ENCODE data around the gene KIFC3.
"Not testable (repeated sequence)": the region's sequence is repeated elsewhere in the genome, so short reads cannot be mapped to it uniquely, and the experiment has no call there.

Gene KIFC3

GRCh38 chr16:57746316-57746715 is 56.0 kb downstream of the KIFC3 start:
- not testable (repeated sequence) for H3K9me3 ChIP-seq (ENCODE audit: control insufficient read depth in 1 of 2, low read length in 2 of 2); H3K4me3 ChIP-seq (ENCODE audit: low read depth in 1 of 2, low read length in 2 of 2); H3K4me1 ChIP-seq (ENCODE audit: control insufficient read depth in 1 of 2, insufficient read depth in 2 of 2, low read length in 2 of 2); H3K27me3 ChIP-seq (ENCODE audit: low read depth, low read length); H3K27ac ChIP-seq (ENCODE audit: low read length)
- H3K36me3 ChIP-seq (ENCODE audit: control insufficient read depth in 1 of 2, insufficient read depth in 2 of 2, low read length in 2 of 2), result peaks cover 16 to 52% of the 10 kb centered on the region in 2 donors

DNA sequence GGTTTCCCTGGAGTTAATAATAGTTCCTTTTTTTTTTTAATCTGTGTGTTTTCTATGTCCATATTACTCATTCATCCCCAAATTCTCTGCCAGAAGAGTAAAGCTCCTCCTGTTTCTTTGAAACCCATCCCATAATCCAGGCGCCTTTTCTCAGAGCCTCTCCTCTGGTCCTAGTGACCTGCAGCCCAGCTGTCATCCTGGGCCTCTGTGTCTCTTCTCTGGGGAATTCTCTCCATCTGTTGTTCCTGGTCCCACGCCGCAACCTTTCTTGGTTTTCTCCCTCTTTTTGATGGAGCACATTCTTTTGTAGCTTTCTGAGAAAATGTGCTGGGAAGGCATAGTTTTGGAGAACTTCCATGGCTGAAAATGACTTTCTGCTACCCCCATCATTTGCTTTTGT is 56.5 kb downstream of the KIFC3 start:
- no peaks in the 10 kb centered on the region for H3K27me3 ChIP-seq (ENCODE audit: low read depth, low read length)
- H3K36me3 ChIP-seq (ENCODE audit: control insufficient read depth in 1 of 2, insufficient read depth in 2 of 2, low read length in 2 of 2), result peaks cover 16 to 47% of the 10 kb centered on the region in 2 donors
- no peak overlapping the region for H3K4me3 ChIP-seq (ENCODE audit: low read depth in 1 of 2, low read length in 2 of 2)
- H3K9me3 ChIP-seq (ENCODE audit: control insufficient read depth in 1 of 2, low read length in 2 of 2), result no peaks in the 10 kb centered on the region
- no peaks in the 10 kb centered on the region for H3K4me1 ChIP-seq (ENCODE audit: control insufficient read depth in 1 of 2, insufficient read depth in 2 of 2, low read length in 2 of 2)
- H3K27ac ChIP-seq (ENCODE audit: low read length), result no peak overlapping the region

DNA sequence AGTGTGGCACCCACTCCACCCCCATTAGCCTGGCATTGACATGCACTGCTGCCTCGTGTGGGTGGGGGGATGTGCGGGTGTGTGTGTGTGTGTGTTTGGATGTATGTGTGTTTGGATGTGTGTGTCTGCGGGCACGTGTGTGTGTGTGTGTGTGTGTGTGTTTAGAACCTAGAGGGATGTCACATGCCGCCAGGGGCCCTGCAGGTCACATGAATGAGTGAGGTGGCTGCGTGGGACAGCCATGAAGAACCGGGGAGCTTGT is 57.7 kb downstream of the KIFC3 start:
- no peaks in the 10 kb centered on the region for H3K9me3 ChIP-seq (ENCODE audit: control insufficient read depth in 1 of 2, low read length in 2 of 2)
- H3K4me1 ChIP-seq (ENCODE audit: control insufficient read depth in 1 of 2, insufficient read depth in 2 of 2, low read length in 2 of 2), result no peaks in the 10 kb centered on the region
- no peaks in the 10 kb centered on the region for H3K27me3 ChIP-seq (ENCODE audit: low read depth, low read length)
- H3K36me3 ChIP-seq (ENCODE audit: control insufficient read depth in 1 of 2, insufficient read depth in 2 of 2, low read length in 2 of 2), result peaks cover 16 to 41% of the 10 kb centered on the region in 2 donors
- H3K4me3 ChIP-seq (ENCODE audit: low read depth in 1 of 2, low read length in 2 of 2), result no peak overlapping the region
- H3K27ac ChIP-seq (ENCODE audit: low read length), result no peak overlapping the region

- Histone ChIP-seq H3K36me3 (ENCODE audit: control insufficient read depth in 1 of 2, insufficient read depth in 2 of 2, low read length in 2 of 2) (peaks cover 16 to 37% of the 10 kb centered on the region in 2 donors), H3K4me1 (ENCODE audit: control insufficient read depth in 1 of 2, insufficient read depth in 2 of 2, low read length in 2 of 2) (no peaks in the 10 kb centered on the region), H3K27me3 (ENCODE audit: low read depth, low read length) (no peaks in the 10 kb centered on the region), H3K27ac (ENCODE audit: low read length) (no peak overlapping the region), H3K4me3 (ENCODE audit: low read depth in 1 of 2, low read length in 2 of 2) (no peak overlapping the region), H3K9me3 (ENCODE audit: control insufficient read depth in 1 of 2, low read length in 2 of 2) (no peaks in the 10 kb centered on the region)
Observed at GRCh38 chr16:57743886-57744641, 58.2 kb downstream of the KIFC3 start.

DNA sequence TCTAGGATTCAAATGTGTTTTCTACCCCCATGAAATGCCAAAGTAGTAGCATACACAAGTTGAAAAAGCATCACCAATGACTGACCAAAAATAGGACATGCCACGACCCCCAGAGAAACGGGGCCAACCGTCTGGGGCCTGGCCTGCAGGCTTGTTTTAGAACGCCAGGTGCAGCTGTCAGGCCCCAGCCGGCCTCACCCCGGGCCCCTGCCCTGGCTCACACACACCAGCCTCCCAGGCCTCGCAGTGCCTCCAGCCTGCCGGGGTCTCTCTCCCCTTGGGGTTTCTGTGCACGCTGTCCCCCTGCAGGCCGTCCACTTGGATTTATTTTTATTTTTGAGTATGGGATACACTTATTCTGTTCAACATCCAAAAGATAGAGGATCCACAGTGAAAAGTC is 58.8 kb downstream of the KIFC3 start:
- H3K36me3 ChIP-seq (ENCODE audit: control insufficient read depth in 1 of 2, insufficient read depth in 2 of 2, low read length in 2 of 2), result peaks cover 16 to 33% of the 10 kb centered on the region in 2 donors
- no peaks in the 10 kb centered on the region for H3K27me3 ChIP-seq (ENCODE audit: low read depth, low read length)
- H3K4me3 ChIP-seq (ENCODE audit: low read depth in 1 of 2, low read length in 2 of 2), result no peak overlapping the region
- H3K9me3 ChIP-seq (ENCODE audit: control insufficient read depth in 1 of 2, low read length in 2 of 2), result no peaks in the 10 kb centered on the region
- no peaks in the 10 kb centered on the region for H3K4me1 ChIP-seq (ENCODE audit: control insufficient read depth in 1 of 2, insufficient read depth in 2 of 2, low read length in 2 of 2)
- H3K27ac ChIP-seq (ENCODE audit: low read length), result no peak overlapping the region

DNA sequence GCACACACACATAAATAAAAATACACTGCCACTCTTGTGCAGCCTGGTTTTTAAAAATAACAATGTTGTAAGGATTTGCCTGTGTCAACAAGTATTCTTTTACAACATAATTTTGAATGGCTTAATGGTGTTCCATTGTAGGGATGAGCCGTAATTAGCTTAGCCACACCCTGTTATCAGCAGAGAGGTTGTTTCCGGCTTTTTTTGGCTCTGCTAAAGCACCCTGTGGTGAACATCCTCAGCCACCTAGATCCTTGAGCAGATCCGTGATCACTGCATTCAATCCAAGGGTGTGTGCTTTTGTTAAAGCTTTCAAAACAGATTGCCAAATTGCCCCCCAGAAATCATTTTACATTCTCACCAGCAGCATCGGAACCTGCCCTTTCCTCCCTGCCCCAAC is 59.7 kb downstream of the KIFC3 start:
- Histone ChIP-seq H3K27me3 (ENCODE audit: low read depth, low read length) (no peaks in the 10 kb centered on the region), H3K4me1 (ENCODE audit: control insufficient read depth in 1 of 2, insufficient read depth in 2 of 2, low read length in 2 of 2) (no peaks in the 10 kb centered on the region), H3K27ac (ENCODE audit: low read length) (no peak overlapping the region), H3K36me3 (ENCODE audit: control insufficient read depth in 1 of 2, insufficient read depth in 2 of 2, low read length in 2 of 2) (peaks cover 9 to 28% of the 10 kb centered on the region in 2 donors), H3K4me3 (ENCODE audit: low read depth in 1 of 2, low read length in 2 of 2) (no peak overlapping the region), H3K9me3 (ENCODE audit: control insufficient read depth in 1 of 2, low read length in 2 of 2) (no peaks in the 10 kb centered on the region)

GRCh38 chr16:57741660-57742191 is 60.6 kb downstream of the KIFC3 start:
- peaks cover 7 to 28% of the 10 kb centered on the region in 2 donors for H3K36me3 ChIP-seq (ENCODE audit: control insufficient read depth in 1 of 2, insufficient read depth in 2 of 2, low read length in 2 of 2)
- H3K4me1 ChIP-seq (ENCODE audit: control insufficient read depth in 1 of 2, insufficient read depth in 2 of 2, low read length in 2 of 2), result peaks cover 0 to 7% of the 10 kb centered on the region in 2 donors
- H3K27ac ChIP-seq (ENCODE audit: low read length), result no peak overlapping the region
- no peaks in the 10 kb centered on the region for H3K27me3 ChIP-seq (ENCODE audit: low read depth, low read length)
- no peak overlapping the region for H3K4me3 ChIP-seq (ENCODE audit: low read depth in 1 of 2, low read length in 2 of 2)
- H3K9me3 ChIP-seq (ENCODE audit: control insufficient read depth in 1 of 2, low read length in 2 of 2), result no peaks in the 10 kb centered on the region

DNA sequence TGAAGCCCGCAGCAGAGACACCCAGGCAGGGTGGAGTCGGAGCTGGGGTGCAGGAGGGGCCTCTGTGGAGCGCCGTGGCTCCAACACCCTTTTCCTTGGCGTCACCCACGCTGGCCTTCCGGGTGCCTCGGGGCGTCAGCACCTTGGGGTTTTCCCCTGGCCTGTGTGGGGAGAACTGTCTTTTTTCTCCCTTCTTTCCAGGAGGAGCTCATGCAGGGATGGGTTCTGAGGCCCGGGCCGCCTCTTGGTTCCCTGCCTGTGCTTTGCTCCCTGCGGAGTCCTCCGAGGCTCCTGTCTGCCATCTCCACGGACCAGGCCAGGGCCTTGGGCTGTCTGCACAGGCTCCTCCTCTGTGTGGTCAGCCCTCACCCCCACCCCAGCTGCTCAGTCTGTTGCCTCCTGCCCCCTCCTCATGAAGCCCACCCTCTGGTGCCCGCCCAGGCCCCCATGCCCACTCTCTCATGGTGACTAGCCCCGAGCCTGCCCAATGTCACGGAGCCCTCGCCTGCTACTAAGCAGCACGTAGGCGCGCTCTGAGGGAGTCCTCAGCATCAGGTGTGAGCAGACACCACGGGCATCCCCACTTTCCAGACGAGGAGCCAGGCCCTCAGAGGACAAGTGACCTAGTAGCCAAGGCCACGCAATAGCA is 61.7 kb downstream of the KIFC3 start:
- peaks cover 0 to 15% of the 10 kb centered on the region in 2 donors for H3K4me1 ChIP-seq (ENCODE audit: control insufficient read depth in 1 of 2, insufficient read depth in 2 of 2, low read length in 2 of 2)
- H3K9me3 ChIP-seq (ENCODE audit: control insufficient read depth in 1 of 2, low read length in 2 of 2), result no peaks in the 10 kb centered on the region
- H3K4me3 ChIP-seq (ENCODE audit: low read depth in 1 of 2, low read length in 2 of 2), result no peak overlapping the region
- no peak overlapping the region for H3K27ac ChIP-seq (ENCODE audit: low read length)
- H3K36me3 ChIP-seq (ENCODE audit: control insufficient read depth in 1 of 2, insufficient read depth in 2 of 2, low read length in 2 of 2), result peaks cover 7 to 28% of the 10 kb centered on the region in 2 donors
- no peaks in the 10 kb centered on the region for H3K27me3 ChIP-seq (ENCODE audit: low read depth, low read length)

GRCh38 chr16:57739756-57740422 is 62.4 kb downstream of the KIFC3 start:
- Histone ChIP-seq H3K4me1 (ENCODE audit: control insufficient read depth in 1 of 2, insufficient read depth in 2 of 2, low read length in 2 of 2) (peaks cover 0 to 15% of the 10 kb centered on the region in 2 donors), H3K27ac (ENCODE audit: low read length) (no peak overlapping the region)

DNA sequence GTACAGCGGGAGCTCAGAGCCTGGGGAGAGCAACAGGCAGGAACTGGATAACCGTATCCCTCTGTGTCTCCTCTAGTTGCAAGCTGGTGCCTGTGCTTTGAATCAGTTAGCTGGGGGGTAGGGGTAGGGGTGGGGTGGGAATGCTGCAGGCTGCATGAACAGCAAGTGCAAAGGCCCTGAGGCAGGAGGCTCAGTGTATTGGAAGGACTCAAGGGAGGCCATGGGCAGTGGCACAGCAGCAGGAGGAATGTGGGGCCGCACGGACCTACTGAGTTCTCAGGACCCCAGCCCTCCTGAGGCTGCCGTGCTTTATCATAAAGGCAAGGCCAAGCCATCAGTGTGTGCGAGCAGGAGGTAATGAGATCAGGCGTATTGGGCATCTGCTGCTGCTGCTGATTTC is 63.4 kb downstream of the KIFC3 start:
- Histone ChIP-seq H3K36me3 (ENCODE audit: control insufficient read depth in 1 of 2, insufficient read depth in 2 of 2, low read length in 2 of 2) (peaks cover 7 to 19% of the 10 kb centered on the region in 2 donors), H3K27ac (ENCODE audit: low read length) (no peak overlapping the region), H3K9me3 (ENCODE audit: control insufficient read depth in 1 of 2, low read length in 2 of 2) (no peaks in the 10 kb centered on the region), H3K4me3 (ENCODE audit: low read depth in 1 of 2, low read length in 2 of 2) (no peak overlapping the region), H3K4me1 (ENCODE audit: control insufficient read depth in 1 of 2, insufficient read depth in 2 of 2, low read length in 2 of 2) (peaks cover 0 to 21% of the 10 kb centered on the region in 2 donors), H3K27me3 (ENCODE audit: low read depth, low read length) (no peaks in the 10 kb centered on the region)

More at GRCh38 chr16:57739756-57740422, 62.4 kb downstream of the KIFC3 start:
- peaks cover 7 to 28% of the 10 kb centered on the region in 2 donors for H3K36me3 ChIP-seq (ENCODE audit: control insufficient read depth in 1 of 2, insufficient read depth in 2 of 2, low read length in 2 of 2)
- H3K4me3 ChIP-seq (ENCODE audit: low read depth in 1 of 2, low read length in 2 of 2), result no peak overlapping the region
- H3K27me3 ChIP-seq (ENCODE audit: low read depth, low read length), result no peaks in the 10 kb centered on the region
- no peaks in the 10 kb centered on the region for H3K9me3 ChIP-seq (ENCODE audit: control insufficient read depth in 1 of 2, low read length in 2 of 2)

Measured in muscle layer of duodenum (tissue), 2 donors.